Stimulated activated CD8-positive, alpha-beta memory T cell treated with anti-CD3 and anti-CD28 coated beads, Interleukin-7, amount 100 ng/mL, for 48 hours (primary cell): ENCODE data around the gene GPX7.
"Not testable (repeated sequence)": the region's sequence is repeated elsewhere in the genome, so short reads cannot be mapped to it uniquely, and the experiment has no call there.

Experiments
- DNase-seq, 2 donors: peaks; one replicate each; pipeline ENCODE4 v3.0.0-alpha.2; 2020; ENCODE audit warnings: low read depth in 1 of 2; ENCODE audit errors: extremely low read depth in 1 of 2

The GPX7 gene

GRCh38 chr1:52601991-52602855 is at the start of gene GPX7:
GPX7 (plus strand) TSS chr1:52602371; CDS start chr1:52602410, 39 bp downstream.
- peak; percentile 16 to 17 for DNase-seq

- DNase-seq, result peak; percentile 57 to 65
Observed at GRCh38 chr1:52552505-52553361, 49.4 kb upstream of the GPX7 start, which contains the start of gene TUT4. TUT4 (minus strand) TSS chr1:52553092; CDS start chr1:52526280, 26,812 bp downstream.

- DNase-seq, result peak; percentile 84 to 88
Observed at GRCh38 chr1:52553362-52554266, 48.6 kb upstream of the GPX7 start.

- no peak for DNase-seq
Observed at GRCh38 chr1:52554267-52554640, 47.9 kb upstream of the GPX7 start.

GRCh38 chr1:52554756-52555155 is 47.4 kb upstream of the GPX7 start:
- no peak for DNase-seq

GRCh38 chr1:52556641-52557360 is 45.4 kb upstream of the GPX7 start:
- no peak for DNase-seq

GRCh38 chr1:52558941-52559340 is 43.2 kb upstream of the GPX7 start:
- DNase-seq, result no peak

- no peak for DNase-seq
Observed at GRCh38 chr1:52559875-52560274, 42.3 kb upstream of the GPX7 start.

- DNase-seq, result no peak
Observed at GRCh38 chr1:52562766-52563165, 39.4 kb upstream of the GPX7 start.

- DNase-seq, result no peak
Observed at GRCh38 chr1:52567943-52568342, 34.2 kb upstream of the GPX7 start.

- no peak for DNase-seq
Observed at GRCh38 chr1:52569449-52570210, 32.5 kb upstream of the GPX7 start.

- DNase-seq, result no peak
Observed at GRCh38 chr1:52571783-52572182, 30.4 kb upstream of the GPX7 start.

GRCh38 chr1:52572387-52572786 is 29.8 kb upstream of the GPX7 start:
- DNase-seq, result no peak

- no peak for DNase-seq
Observed at GRCh38 chr1:52574594-52574993, 27.6 kb upstream of the GPX7 start.

- DNase-seq, result no peak
Observed at GRCh38 chr1:52576074-52576473, 26.1 kb upstream of the GPX7 start.

GRCh38 chr1:52578066-52578465 is 24.1 kb upstream of the GPX7 start:
- not testable (repeated sequence) for DNase-seq

GRCh38 chr1:52579415-52579814 is 22.8 kb upstream of the GPX7 start:
- no peak for DNase-seq

GRCh38 chr1:52580283-52580682 is 21.9 kb upstream of the GPX7 start:
- DNase-seq, result no peak

- no peak for DNase-seq
Observed at GRCh38 chr1:52582116-52582696, 20.0 kb upstream of the GPX7 start.
